ENCODE data around the gene PI4KA. TPM values are rescaled to one million over a fixed set of nuclear protein-coding genes. Genes with fewer than 3 reads are reported as not detected.

PI4KA gene
- total and polyA plus RNA-seq, 4 donors: 19.4 to 47.5 (median 36.3) TPM

GRCh38 chr22:20787746-20788626 is 70.6 kb downstream of the PI4KA start:
- Histone ChIP-seq H3K9me3 (ENCODE audit: control insufficient read depth in 4 of 4, low read length in 3 of 4) (no peaks in the 10 kb centered on the region), H3K9ac (ENCODE audit: low read depth in 1 of 2, low read length in 2 of 2) (no peak overlapping the region)

DNA sequence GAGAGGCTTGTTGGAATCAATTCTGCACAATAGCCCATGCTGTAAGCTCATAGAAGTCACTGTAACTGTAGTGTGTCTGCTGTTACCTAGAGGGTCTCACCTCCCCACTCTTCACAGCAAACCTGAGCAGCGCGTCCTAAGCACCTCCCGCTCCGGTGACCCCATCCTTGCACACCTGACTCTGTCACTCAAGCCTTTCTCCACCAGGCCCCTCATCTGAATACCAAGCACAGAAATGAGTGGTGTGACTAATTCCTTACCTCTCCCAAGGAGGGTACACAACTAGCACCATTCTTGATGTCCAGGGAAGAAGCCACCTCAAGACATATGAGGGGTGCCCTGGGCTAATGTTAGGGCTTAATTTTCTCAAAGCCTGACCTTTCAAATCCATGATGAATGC is 71.4 kb downstream of the PI4KA start:
- Histone ChIP-seq H3K4me3 (ENCODE audit: low read depth in 1 of 3, low read length in 3 of 3) (no peak overlapping the region), H3K36me3 (ENCODE audit: control insufficient read depth in 4 of 4, insufficient read depth in 3 of 4, low read depth in 1 of 4, low read length in 3 of 4) (peaks cover 0 to 26% (median 10%) of the 10 kb centered on the region in 4 donors), H3K9ac (ENCODE audit: low read depth in 1 of 2, low read length in 2 of 2) (peak overlapping the region in 1 of 2 donors; percentile 13), H3K27ac (ENCODE audit: low read depth in 1 of 2, low read length in 2 of 2) (peak overlapping the region; percentile 76 to 90), H3K27me3 (ENCODE audit: control insufficient read depth in 4 of 4, insufficient read depth in 4 of 4, low read length in 3 of 4) (no peaks in the 10 kb centered on the region), H3K9me3 (ENCODE audit: control insufficient read depth in 4 of 4, low read length in 3 of 4) (no peaks in the 10 kb centered on the region), H3K4me1 (ENCODE audit: control insufficient read depth in 4 of 4, insufficient read depth in 4 of 4, low read length in 3 of 4) (peaks cover 21 to 88% (median 77%) of the 10 kb centered on the region in 4 donors)
- 97% methylated on average over 4 of the region's 4 CpGs for WGBS
- no peak for DNase-seq (ENCODE audit: low spot score)
- no peak for TF ChIP-seq NR2F2 (IDR thresholded peaks at IDR 0.05)
- TF ChIP-seq SP1 (IDR thresholded peaks at IDR 0.05): no peak
- no peak for TF ChIP-seq RXRA (IDR thresholded peaks at IDR 0.05)
- TF ChIP-seq, protein P1, sequence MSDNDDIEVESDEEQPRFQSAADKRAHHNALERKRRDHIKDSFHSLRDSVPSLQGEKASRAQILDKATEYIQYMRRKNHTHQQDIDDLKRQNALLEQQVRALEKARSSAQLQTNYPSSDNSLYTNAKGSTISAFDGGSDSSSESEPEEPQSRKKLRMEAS (IDR thresholded peaks at IDR 0.05): no peak
- TF ChIP-seq EGR1 (IDR thresholded peaks at IDR 0.05; ENCODE audit: low read depth in 2 of 2): no peak
- no peak for TF ChIP-seq HNF4A (conservative IDR thresholded peaks at IDR 0.05)
- TF ChIP-seq, protein P2, sequence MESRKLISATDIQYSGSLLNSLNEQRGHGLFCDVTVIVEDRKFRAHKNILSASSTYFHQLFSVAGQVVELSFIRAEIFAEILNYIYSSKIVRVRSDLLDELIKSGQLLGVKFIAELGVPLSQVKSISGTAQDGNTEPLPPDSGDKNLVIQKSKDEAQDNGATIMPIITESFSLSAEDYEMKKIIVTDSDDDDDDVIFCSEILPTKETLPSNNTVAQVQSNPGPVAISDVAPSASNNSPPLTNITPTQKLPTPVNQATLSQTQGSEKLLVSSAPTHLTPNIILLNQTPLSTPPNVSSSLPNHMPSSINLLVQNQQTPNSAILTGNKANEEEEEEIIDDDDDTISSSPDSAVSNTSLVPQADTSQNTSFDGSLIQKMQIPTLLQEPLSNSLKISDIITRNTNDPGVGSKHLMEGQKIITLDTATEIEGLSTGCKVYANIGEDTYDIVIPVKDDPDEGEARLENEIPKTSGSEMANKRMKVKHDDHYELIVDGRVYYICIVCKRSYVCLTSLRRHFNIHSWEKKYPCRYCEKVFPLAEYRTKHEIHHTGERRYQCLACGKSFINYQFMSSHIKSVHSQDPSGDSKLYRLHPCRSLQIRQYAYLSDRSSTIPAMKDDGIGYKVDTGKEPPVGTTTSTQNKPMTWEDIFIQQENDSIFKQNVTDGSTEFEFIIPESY (IDR thresholded peaks at IDR 0.05): no peak
- TF ChIP-seq GABPA (IDR thresholded peaks at IDR 0.05 in 1 of 2, conservative IDR thresholded peaks at IDR 0.05 in 1 of 2): no peak
- no peak for TF ChIP-seq FOXA1 (IDR thresholded peaks at IDR 0.05)
- no peak for TF ChIP-seq TAF1 (conservative IDR thresholded peaks at IDR 0.05)
- no peak for TF ChIP-seq RAD21 (IDR thresholded peaks at IDR 0.05)
- no peak for TF ChIP-seq FOXA2 (IDR thresholded peaks at IDR 0.05)
- TF ChIP-seq, protein P3, sequence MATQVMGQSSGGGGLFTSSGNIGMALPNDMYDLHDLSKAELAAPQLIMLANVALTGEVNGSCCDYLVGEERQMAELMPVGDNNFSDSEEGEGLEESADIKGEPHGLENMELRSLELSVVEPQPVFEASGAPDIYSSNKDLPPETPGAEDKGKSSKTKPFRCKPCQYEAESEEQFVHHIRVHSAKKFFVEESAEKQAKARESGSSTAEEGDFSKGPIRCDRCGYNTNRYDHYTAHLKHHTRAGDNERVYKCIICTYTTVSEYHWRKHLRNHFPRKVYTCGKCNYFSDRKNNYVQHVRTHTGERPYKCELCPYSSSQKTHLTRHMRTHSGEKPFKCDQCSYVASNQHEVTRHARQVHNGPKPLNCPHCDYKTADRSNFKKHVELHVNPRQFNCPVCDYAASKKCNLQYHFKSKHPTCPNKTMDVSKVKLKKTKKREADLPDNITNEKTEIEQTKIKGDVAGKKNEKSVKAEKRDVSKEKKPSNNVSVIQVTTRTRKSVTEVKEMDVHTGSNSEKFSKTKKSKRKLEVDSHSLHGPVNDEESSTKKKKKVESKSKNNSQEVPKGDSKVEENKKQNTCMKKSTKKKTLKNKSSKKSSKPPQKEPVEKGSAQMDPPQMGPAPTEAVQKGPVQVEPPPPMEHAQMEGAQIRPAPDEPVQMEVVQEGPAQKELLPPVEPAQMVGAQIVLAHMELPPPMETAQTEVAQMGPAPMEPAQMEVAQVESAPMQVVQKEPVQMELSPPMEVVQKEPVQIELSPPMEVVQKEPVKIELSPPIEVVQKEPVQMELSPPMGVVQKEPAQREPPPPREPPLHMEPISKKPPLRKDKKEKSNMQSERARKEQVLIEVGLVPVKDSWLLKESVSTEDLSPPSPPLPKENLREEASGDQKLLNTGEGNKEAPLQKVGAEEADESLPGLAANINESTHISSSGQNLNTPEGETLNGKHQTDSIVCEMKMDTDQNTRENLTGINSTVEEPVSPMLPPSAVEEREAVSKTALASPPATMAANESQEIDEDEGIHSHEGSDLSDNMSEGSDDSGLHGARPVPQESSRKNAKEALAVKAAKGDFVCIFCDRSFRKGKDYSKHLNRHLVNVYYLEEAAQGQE (IDR thresholded peaks at IDR 0.05): no peak

More at GRCh38 chr22:20787746-20788626, 70.6 kb downstream of the PI4KA start:
- 88% methylated on average over 4 of the region's 4 CpGs for WGBS
- peaks cover 0 to 23% (median 11%) of the 10 kb centered on the region in 4 donors for H3K36me3 ChIP-seq (ENCODE audit: control insufficient read depth in 4 of 4, insufficient read depth in 3 of 4, low read depth in 1 of 4, low read length in 3 of 4)
- H3K4me3 ChIP-seq (ENCODE audit: low read depth in 1 of 3, low read length in 3 of 3): no peak overlapping the region
- peak overlapping the region; percentile 76 to 90 for H3K27ac ChIP-seq (ENCODE audit: low read depth in 1 of 2, low read length in 2 of 2)
- no peaks in the 10 kb centered on the region for H3K27me3 ChIP-seq (ENCODE audit: control insufficient read depth in 4 of 4, insufficient read depth in 4 of 4, low read length in 3 of 4)
- peaks cover 18 to 85% (median 72%) of the 10 kb centered on the region in 4 donors for H3K4me1 ChIP-seq (ENCODE audit: control insufficient read depth in 4 of 4, insufficient read depth in 4 of 4, low read length in 3 of 4)
- TF ChIP-seq, protein P4, sequence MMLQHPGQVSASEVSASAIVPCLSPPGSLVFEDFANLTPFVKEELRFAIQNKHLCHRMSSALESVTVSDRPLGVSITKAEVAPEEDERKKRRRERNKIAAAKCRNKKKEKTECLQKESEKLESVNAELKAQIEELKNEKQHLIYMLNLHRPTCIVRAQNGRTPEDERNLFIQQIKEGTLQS (IDR thresholded peaks at IDR 0.05): no peak
- no peak for TF ChIP-seq TAF1 (conservative IDR thresholded peaks at IDR 0.05)
- TF ChIP-seq, protein P1 (IDR thresholded peaks at IDR 0.05): no peak
- DNase-seq (ENCODE audit: low spot score): no peak

All from liver (tissue), 9 donors.